ENCODE data around the gene ROR1. TPM values are rescaled to one million over a fixed set of nuclear protein-coding genes. Genes with fewer than 3 reads are reported as not detected.

ROR1 gene
- total RNA-seq, 1 donor from 2014 or later = 6.7 TPM

GRCh38 chr1:63884486-63884885 lies 110.7 kb downstream of the ROR1 start:
- Mint-ChIP-seq H3K4me1 (ENCODE audit: unreplicated experiment) (no peaks in the 10 kb centered on the region), H3K9me3 (ENCODE audit: unreplicated experiment) (no peaks in the 10 kb centered on the region), H3K27me3 (ENCODE audit: unreplicated experiment) (peaks cover 1% of the 10 kb centered on the region)

GRCh38 chr1:63885899-63886298 lies 112.1 kb downstream of the ROR1 start:
- DNase-seq (ENCODE audit: low spot score) = no peak
- Mint-ChIP-seq H3K36me3 (ENCODE audit: low read depth, unreplicated experiment) (no peaks in the 10 kb centered on the region), H3K4me3 (ENCODE audit: unreplicated experiment) (no peak overlapping the region), H3K9me3 (ENCODE audit: unreplicated experiment) (no peaks in the 10 kb centered on the region), H3K27ac (ENCODE audit: unreplicated experiment) (no peak overlapping the region), H3K4me1 (ENCODE audit: unreplicated experiment) (no peaks in the 10 kb centered on the region), H3K27me3 (ENCODE audit: unreplicated experiment) (no peaks in the 10 kb centered on the region)
- TF ChIP-seq CTCF (IDR thresholded peaks at IDR 0.05; ENCODE audit: unreplicated experiment) = no peak

More at GRCh38 chr1:63884486-63884885, 110.7 kb downstream of the ROR1 start:
- no peak for DNase-seq (ENCODE audit: low spot score)
- H3K36me3 Mint-ChIP-seq (ENCODE audit: low read depth, unreplicated experiment) = no peaks in the 10 kb centered on the region
- H3K4me3 Mint-ChIP-seq (ENCODE audit: unreplicated experiment) = no peak overlapping the region
- no peak for TF ChIP-seq CTCF (IDR thresholded peaks at IDR 0.05; ENCODE audit: unreplicated experiment)
- H3K27ac Mint-ChIP-seq (ENCODE audit: unreplicated experiment) = no peak overlapping the region

- Mint-ChIP-seq H3K27ac (ENCODE audit: unreplicated experiment) (no peak overlapping the region), H3K9me3 (ENCODE audit: unreplicated experiment) (no peaks in the 10 kb centered on the region), H3K36me3 (ENCODE audit: low read depth, unreplicated experiment) (no peaks in the 10 kb centered on the region), H3K4me1 (ENCODE audit: unreplicated experiment) (no peaks in the 10 kb centered on the region), H3K4me3 (ENCODE audit: unreplicated experiment) (no peak overlapping the region), H3K27me3 (ENCODE audit: unreplicated experiment) (no peaks in the 10 kb centered on the region)
- DNase-seq (ENCODE audit: low spot score) = no peak
- TF ChIP-seq CTCF (IDR thresholded peaks at IDR 0.05; ENCODE audit: unreplicated experiment) = no peak
These were observed 112.5 kb downstream of the ROR1 start for GRCh38 chr1:63886340-63886739.

GRCh38 chr1:63887809-63888208 lies 114.0 kb downstream of the ROR1 start:
- H3K4me3 Mint-ChIP-seq (ENCODE audit: unreplicated experiment) = no peak overlapping the region
- no peak overlapping the region for H3K27ac Mint-ChIP-seq (ENCODE audit: unreplicated experiment)
- TF ChIP-seq CTCF (IDR thresholded peaks at IDR 0.05; ENCODE audit: unreplicated experiment) = no peak
- H3K9me3 Mint-ChIP-seq (ENCODE audit: unreplicated experiment) = no peaks in the 10 kb centered on the region
- no peak for DNase-seq (ENCODE audit: low spot score)
- H3K4me1 Mint-ChIP-seq (ENCODE audit: unreplicated experiment) = peaks cover 2% of the 10 kb centered on the region
- H3K27me3 Mint-ChIP-seq (ENCODE audit: unreplicated experiment) = no peaks in the 10 kb centered on the region
- H3K36me3 Mint-ChIP-seq (ENCODE audit: low read depth, unreplicated experiment) = no peaks in the 10 kb centered on the region

- Mint-ChIP-seq H3K9me3 (ENCODE audit: unreplicated experiment) (no peaks in the 10 kb centered on the region), H3K36me3 (ENCODE audit: low read depth, unreplicated experiment) (no peaks in the 10 kb centered on the region), H3K27ac (ENCODE audit: unreplicated experiment) (no peak overlapping the region), H3K4me3 (ENCODE audit: unreplicated experiment) (no peak overlapping the region), H3K4me1 (ENCODE audit: unreplicated experiment) (peaks cover 5% of the 10 kb centered on the region), H3K27me3 (ENCODE audit: unreplicated experiment) (peaks cover 1% of the 10 kb centered on the region)
- no peak for DNase-seq (ENCODE audit: low spot score)
- no peak for TF ChIP-seq CTCF (IDR thresholded peaks at IDR 0.05; ENCODE audit: unreplicated experiment)
These were observed 115.2 kb downstream of the ROR1 start for GRCh38 chr1:63888984-63889383.
